ENCODE measurements around the gene CCDC107.

Gene CCDC107

DNA sequence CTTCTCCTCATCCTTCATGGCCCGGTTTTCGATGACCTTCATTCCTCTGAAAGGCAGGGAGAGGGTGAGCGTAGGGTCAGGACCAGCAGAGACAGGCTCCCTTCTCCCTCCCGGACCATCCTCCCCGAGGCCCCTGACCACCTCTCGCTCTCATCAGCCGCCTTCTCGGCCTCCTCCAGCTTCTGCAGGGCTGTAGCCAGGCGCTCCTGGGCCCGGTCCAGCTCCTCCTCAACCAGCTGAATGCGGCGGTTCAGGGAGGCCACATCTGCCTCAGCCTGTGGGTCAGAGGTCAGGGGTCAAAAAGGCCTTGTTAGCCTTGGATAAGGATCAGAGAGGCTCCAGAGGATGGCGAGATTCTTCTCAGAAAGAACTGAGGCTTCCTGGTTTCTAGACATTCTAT is 27.4 kb downstream of the CCDC107 start:
- TF ChIP-seq ZFX (IDR thresholded peaks at IDR 0.05; ENCODE audit: borderline replicate concordance): no peak
- TF ChIP-seq, protein P1, sequence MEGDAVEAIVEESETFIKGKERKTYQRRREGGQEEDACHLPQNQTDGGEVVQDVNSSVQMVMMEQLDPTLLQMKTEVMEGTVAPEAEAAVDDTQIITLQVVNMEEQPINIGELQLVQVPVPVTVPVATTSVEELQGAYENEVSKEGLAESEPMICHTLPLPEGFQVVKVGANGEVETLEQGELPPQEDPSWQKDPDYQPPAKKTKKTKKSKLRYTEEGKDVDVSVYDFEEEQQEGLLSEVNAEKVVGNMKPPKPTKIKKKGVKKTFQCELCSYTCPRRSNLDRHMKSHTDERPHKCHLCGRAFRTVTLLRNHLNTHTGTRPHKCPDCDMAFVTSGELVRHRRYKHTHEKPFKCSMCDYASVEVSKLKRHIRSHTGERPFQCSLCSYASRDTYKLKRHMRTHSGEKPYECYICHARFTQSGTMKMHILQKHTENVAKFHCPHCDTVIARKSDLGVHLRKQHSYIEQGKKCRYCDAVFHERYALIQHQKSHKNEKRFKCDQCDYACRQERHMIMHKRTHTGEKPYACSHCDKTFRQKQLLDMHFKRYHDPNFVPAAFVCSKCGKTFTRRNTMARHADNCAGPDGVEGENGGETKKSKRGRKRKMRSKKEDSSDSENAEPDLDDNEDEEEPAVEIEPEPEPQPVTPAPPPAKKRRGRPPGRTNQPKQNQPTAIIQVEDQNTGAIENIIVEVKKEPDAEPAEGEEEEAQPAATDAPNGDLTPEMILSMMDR (IDR thresholded peaks at IDR 0.05): no peak
- no peak overlapping the region for H3K27ac ChIP-seq

DNA sequence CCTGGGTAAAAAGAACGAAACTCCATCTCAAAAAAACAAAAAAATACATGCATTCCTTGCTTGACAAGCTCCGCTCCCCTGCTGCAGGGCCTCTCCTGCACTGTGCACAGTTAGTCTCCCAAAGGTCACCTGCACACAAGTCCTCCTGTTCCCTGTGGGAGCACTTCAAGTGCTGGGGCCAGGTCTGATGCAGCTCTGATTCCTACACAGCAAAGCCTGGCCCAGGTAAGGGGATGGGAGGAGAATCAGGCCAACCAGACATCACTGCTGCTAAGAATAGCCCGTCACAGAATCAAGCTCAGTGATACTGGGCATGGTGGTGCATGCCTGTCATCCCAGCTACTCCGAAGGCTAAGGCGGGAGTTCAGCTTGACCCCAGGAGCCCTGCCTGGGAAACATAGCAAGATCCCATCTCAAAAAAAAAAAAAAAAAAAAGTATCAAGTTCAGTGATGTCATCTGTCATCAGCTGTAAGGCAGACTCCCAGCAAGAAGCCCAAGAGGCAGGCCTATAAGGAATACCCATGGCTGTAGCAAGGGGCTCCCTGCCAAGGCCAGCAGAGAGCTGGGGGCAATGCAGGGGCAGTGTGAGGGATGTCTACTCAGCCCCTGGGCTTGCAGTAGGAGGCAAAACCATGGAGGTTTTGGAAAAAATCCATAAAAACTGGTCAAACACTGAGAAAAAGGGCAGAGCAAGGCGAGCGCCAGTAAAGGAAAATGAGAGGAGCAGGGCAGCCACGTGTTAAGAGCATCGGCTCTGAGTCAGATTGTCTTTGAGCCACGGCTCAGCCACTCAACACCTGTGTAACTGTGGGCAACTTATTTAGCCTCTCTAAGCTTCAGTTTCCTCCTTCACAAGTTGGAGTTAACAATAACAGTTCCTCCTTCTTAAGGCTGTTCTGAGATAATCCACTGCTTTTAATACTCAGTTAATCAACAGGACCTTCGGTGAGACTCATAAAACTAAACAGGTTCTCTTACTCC is 28.4 kb downstream of the CCDC107 start:
- TF ChIP-seq, protein P1 (IDR thresholded peaks at IDR 0.05): no peak
- H3K27ac ChIP-seq: no peak overlapping the region

DNA sequence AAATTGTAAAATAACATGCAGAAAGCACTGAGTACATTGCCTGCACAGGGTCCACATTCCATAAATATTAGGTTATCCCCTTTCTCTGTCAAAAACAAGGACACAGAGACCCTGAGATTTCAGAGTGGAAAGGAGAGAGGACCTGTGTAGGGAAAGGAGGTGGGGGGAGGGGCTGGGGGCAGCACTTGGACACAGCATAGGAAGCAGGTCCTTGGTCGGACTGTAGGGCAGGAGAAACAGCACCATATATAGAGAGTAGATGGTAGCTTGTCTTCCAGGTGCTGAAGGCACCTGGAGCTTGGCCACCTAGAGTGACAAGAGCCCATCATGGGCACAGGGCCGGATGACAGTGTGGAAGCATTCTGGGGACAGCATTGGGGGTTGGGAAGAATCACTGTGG is 29.2 kb downstream of the CCDC107 start:
- TF ChIP-seq ZFX (IDR thresholded peaks at IDR 0.05; ENCODE audit: borderline replicate concordance): no peak
- TF ChIP-seq, protein P1 (IDR thresholded peaks at IDR 0.05): no peak
- no peak overlapping the region for H3K27ac ChIP-seq

DNA sequence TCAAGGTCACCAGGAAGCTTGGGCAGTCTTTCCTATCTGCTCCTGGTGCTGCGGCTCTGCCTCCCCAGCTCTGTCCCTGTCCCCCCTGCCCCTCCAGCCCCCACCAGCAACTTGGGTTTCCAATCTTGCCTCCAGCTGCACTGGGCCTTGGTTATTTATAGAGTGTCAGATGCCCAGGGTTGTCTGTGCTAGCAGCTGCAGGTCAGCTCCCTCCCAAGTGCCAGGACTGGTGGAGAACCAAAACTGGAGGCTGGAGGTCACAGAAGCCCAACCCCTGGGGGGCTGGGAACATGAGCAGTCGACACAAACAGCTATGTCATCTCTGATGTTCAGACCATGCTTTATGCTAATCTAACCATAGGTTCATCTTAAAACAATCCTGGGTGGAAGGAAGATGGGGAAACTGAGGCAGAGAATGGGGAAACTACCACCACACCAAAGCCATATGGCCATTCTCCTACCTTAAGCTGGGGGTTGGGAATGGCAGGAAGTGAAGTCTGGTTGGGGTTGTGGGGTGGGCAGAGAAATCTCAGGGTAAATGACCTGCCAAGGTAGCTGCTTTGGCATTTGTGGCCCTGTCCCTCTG is 30.0 kb downstream of the CCDC107 start:
- TF ChIP-seq, protein P1 (IDR thresholded peaks at IDR 0.05): no peak
- no peak for TF ChIP-seq ZFX (IDR thresholded peaks at IDR 0.05; ENCODE audit: borderline replicate concordance)
- H3K27ac ChIP-seq: no peak overlapping the region

GRCh38 chr9:35688558-35689541 is 30.8 kb downstream of the CCDC107 start:
- no peak for TF ChIP-seq ZFX (IDR thresholded peaks at IDR 0.05; ENCODE audit: borderline replicate concordance)
- TF ChIP-seq, protein P1 (IDR thresholded peaks at IDR 0.05): no peak
- H3K27ac ChIP-seq: no peak overlapping the region

- TF ChIP-seq ZFX (IDR thresholded peaks at IDR 0.05; ENCODE audit: borderline replicate concordance): no peak
- TF ChIP-seq, protein P1 (IDR thresholded peaks at IDR 0.05): no peak
- H3K27ac ChIP-seq: no peak within 1 kb of the TSS
Measured at GRCh38 chr9:35689542-35690293, 31.6 kb downstream of the CCDC107 start, which contains the start of gene TPM2. TSS of gene TPM2 (minus strand) at chr9:35689925. CDS start at chr9:35689817, 108 bp downstream.

Measured in 22Rv1 (cell line).